Measurements from ENCODE around the gene TCFL5.

The TCFL5 gene

DNA sequence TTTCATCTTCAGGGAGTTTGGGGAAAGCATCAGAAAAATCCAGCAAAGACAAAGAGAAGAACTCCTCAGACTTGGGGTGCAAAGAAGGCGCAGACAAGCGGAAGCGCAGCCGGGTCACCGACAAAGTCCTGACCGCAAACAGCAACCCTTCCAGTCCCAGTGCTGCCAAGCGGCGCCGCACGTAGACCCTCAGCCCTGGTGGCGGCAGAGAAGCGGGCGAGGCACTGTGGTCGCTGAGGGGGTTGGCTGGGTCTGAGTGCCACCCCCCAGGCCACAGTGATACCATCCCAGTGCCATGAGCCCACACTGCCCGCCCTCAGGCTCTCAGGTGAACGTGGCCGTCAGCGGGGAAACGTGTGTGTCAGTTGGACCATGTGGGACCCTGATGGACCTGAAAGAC lies 62.2 kb downstream of the TCFL5 start:
- FAIRE-seq, result no peak
- DNase-seq (ENCODE audit: low spot score), result no peak

DNA sequence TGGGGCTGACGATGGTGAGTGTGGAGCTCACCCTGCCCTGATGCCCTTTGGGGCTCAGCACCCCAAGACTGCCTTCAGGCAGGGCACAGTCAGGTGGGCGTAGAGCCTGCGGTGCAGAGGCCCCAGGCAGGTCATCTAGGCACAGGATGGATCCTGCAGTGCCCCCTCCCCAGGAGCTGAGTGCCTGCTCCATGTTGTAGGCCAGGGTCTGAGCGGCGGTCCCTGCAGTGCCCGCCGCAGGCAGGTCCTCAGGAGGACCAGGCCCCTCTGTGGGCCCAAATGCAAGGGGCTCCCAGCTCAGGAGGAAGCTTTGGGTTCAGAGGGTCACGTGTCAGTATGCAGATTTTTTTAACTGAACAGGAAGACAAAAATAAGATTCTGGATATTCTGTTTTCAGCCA lies 62.6 kb downstream of the TCFL5 start:
- no peak for DNase-seq (ENCODE audit: low spot score)
- FAIRE-seq, result no peak

DNA sequence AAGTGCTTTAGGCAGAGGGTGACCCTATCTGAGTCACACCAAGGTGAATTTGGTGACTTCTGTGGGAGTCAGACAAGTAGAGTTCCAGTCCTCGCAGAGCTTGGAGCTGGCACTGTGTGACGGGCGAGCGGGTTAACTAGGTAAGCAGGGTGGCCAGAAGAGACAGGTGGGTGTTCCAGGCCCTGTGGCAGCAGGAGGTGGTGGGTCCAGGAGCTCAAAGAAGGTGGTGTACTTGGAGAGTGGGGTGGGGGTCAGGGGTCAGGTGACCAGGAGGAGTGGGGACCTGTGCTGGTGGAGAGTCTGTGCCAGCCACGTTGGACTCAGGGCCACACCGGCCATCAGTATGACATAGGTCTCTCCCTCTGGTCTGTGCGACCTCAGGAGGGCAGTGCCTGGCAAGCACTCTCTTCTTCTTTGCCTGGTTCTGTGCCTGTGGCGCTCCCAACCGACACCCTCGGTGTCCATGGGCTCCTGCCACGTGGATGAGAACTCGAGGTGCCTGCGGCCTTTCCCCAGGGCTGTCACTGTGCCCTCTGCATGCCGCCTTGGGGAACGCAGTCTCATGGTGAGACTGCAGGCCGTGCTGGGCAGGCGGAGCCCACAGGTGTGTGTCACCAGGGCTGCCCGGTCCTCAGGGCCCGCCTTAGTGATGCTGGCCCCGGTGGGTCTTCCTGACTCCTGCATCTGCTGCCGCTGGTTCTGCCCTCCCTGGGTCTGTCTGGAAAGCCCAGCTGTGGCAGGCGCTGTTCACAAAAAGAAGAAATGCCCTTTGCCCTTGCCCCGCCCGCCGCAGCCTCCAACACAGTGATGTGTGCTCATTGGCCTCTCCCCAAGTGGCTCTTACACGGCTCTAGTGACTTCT lies 63.7 kb downstream of the TCFL5 start:
- no peak for DNase-seq (ENCODE audit: low spot score)
- FAIRE-seq, result no peak

DNA sequence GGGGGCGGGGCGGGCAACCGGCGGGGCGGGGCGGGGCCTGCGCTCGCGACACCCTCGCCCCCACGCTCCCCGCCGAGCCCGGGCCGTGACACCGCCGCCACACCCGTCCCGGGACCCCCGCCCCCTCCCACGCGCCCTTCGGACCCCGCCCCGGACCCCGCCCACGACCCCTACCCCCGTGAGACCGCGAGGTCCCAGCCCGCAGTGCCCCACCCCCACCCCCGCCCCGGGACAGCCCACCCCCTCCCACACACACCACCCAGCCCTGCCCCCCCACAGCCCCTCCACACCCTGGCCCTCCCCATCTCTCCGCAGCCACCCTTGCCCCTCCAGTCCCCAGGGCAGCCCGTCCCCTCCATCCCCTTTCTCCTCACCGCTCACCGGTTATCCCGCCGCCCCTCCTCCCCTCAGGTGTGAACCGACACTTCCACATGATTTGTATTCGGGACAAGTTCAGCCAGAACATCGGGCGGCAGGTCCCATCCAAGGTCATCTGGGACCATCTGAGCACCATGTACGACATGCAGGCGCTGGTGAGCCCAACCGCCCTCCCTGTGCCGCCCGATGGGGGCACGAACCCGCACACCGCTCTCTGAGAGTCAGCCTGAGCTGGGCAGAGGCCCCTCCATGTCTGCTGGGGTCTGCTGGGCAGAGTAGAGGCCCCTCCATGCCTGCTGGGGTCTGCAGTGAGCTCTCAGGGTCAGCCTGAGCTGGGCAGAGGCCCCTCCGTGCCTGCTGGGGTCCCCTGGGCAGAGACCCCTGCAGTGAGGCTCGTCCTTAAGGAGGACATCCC lies 64.7 kb downstream of the TCFL5 start:
- DNase-seq (ENCODE audit: low spot score) (no peak), FAIRE-seq (no peak)

DNA sequence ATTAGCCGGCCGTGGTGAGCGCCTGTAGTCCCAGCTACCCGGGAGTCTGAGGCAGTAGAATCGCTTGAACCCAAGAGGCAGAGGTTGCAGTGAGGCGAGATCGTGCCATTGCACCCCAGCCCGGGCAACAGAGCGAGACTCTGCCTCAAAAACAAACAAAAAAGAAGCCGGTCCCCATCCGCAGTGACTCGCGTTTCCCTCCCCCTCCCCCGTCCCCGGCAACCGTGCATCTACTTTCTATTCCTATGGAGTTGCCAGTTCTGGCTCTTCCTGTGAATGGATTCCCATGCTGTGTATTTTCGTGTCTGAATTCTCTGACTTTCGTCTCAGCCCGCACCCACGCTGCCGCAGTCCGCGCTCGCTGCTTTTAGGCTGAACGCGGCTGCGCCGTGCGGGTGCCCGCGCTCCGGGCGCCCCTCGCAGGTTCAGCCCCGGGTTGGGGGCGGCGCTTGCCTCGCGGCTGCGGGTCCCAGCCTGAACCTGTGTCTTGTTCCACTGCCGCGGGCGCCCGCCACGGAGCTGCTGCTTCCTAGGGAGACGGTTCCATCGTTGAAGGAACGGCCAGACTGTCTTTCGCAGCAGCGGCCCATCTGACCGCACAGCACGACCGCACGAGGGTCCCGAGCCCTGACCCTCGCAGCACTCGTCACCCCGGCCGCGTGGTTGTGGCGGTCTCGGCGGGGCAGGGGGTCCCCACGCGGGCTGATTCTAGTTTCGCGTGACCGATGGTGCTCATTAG lies 66.4 kb downstream of the TCFL5 start:
- no peak for FAIRE-seq
- DNase-seq (ENCODE audit: low spot score), result peak; percentile 50

DNA sequence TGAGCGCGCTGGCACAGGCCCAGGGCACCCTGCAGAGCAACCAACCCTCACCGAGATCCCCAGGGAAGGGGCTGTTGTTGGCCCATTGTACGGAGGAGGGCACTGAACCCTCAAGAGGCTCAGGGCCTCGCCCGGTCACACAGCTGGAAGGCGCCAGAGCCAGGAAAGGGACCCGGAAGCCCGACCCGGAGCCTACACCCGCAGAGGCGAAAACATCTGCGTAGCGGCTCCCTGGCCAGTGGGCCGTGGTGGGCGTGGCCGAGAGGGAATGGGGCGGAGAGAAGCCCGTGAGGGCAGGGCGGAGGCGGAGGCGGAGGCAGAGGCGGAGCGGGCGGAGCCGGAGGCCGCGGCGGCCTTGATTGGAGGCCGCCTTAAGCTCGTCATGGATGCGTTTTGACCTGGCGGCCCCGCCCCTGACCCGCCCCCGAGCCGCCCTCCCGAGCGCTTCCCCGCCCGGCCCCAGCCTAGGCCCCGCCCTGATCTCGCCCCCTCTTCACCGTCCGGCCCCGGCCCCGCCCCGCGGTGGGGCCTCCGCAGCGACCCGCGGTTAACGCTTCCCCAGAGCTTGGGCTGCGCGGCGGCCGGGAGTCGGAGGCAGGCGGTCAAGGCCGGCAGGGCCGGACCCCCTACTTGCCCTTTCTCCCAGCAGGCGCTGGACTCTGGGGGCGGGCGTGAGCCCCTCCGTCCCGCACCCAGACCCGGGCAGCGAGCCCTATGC lies 67.5 kb downstream of the TCFL5 start:
- DNase-seq (ENCODE audit: low spot score) (peak; percentile 95), FAIRE-seq (peak; percentile 37)

DNA sequence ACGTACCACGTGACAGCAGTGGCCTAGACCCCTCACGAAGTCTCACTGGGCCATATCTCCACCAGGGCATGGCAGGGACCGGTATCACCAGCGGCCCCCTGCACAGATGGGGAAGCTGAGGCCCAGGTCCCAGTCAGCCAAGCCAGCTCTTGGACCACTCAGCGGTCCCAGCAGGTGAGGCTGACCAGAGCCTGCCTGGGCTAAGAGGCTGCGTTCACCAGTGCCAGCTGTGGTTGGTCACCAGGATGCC lies 67.9 kb downstream of the TCFL5 start:
- no peak for FAIRE-seq
- no peak for DNase-seq (ENCODE audit: low spot score)

DNA sequence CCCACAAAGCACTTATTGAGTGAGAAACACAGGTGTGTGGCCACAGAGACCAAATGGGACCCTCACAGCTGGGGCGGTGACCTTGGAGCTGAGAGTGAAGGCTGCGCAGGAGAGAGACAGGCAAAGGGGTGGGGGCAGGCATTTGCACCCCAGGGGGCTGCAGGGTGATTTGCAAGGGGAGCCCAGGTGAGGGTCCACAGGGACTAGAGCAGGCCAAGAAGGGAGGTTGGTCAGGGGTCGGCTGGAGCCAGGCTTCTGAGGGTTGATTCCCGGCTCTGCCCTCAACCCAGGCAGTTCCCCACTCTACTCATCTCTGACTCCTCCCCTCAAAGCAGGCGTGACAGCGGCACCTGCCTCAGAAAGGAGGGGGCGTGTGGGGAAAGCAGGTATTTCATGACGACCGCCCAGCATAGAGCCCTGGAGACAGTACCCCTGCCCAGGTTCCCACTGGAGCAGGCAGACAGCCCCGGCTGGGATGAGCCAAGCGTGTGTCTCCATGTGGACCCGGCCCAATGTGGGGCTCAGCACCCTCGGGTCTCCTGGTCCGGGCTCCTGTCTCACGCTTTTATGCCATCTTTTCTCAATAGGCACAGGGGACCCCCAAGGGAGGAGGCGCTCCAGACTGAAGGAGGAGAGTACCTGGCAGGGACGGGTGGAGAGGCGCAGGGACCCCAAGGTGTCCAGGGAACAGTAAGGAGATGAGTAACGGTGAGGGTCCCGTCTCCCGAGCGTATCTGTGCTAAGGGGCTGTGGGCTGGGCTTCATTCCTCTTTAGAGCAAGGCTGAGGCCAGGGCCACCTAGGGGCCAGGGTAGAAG lies 68.5 kb downstream of the TCFL5 start:
- FAIRE-seq (no peak), DNase-seq (ENCODE audit: low spot score) (no peak)

DNA sequence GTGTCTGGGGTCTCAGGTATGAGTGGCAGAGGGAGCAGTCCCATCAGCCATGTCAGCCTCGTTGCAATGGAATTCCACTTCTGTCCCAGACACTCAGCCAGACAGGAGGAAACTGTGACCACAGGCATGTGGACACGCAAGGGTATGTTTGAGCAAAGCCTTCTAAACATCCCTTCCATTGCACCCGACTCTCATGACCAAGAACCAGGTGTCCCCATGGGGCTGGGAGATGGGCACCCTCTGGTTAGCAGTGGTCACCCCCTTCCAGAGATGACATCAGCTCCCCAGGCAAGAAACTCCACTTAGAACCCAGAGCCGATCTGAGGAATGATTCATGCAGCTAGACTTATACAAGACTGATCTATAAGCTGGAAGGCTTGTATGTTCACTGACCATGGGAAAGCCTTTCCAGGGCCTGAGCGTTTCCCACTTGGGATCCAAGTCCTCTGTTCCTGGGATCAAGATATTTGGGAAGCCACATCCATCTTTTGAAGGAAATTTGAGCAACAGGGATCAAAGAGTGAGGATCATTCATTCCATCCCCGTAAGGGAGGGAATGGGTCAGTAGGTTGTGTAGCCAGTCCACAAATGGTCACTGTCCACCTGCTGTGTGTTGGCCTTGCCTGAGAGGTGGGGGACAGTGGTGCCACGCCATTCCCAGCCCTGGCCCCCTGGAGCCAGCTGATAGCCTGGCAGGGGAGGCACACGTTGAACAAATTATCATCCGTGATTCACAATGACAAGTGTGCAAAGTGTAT lies 69.3 kb downstream of the TCFL5 start:
- peak; percentile 83 for DNase-seq (ENCODE audit: low spot score)
- peak; percentile 32 for FAIRE-seq

DNA sequence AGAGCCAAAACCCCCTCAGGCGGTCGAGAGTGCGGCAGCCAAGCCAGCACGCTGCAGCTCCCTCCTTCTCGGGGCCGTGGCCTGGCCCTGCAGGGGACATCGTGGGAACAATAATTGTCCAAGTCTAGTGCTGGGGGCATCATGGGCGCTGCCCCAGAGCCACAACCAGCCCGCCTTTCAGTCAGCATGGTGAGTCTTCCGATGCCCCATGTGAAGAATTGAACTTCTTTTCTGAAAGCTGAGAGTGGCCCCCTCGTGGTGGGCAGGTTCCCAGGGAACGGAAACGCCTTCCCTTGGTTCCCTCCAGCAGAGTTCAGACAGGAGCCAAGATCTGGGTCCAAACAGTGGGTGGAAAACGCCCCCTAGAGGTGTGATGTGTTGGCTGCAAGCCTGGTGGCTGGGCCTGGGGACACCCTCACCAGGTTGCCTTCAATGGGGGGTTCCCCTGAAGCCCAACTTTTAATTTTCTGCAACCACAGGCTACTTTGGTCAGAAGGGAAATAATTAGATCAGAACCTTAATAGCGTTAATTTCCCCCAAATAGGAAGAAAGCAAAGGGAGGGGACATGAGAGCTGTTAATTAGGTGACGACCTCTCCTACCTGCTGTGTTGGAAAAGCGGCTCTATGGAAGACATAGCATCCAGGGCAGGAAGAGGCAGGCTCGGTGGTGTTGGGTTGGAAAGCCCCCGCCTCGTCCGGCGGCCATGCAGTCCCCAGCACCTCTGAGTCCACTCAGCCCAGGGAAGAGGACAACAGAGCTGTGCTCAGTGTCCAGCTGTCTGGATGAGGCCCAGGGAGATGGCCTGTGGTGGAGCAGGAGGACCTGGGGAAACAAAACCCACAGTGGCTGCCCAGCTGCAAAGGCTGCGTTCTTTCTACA lies 70.1 kb downstream of the TCFL5 start:
- DNase-seq (ENCODE audit: low spot score), result peak; percentile 84
- no peak for FAIRE-seq
